GM11168 (cell line): ENCODE data around the gene DTWD2.

Experiments
- in situ Hi-C: fragments of 300-500 bp; cut with MboI; formaldehyde crosslinking; loops from one replicate; pipeline ENCODE4 v1.12.0; 2022; ENCODE audit warnings: low sequenced_read_pairs; ENCODE audit not compliant: unreplicated experiment

DTWD2 gene

GRCh38 chr5:118793091-118793490 lies 195.3 kb downstream of the DTWD2 start:
- in situ Hi-C loops: no loop called here

- in situ Hi-C loops: no loop called here
Observed at GRCh38 chr5:118791926-118792734, 196.2 kb downstream of the DTWD2 start.

- in situ Hi-C loops: no loop called here
Observed at GRCh38 chr5:118789366-118789765, 199.0 kb downstream of the DTWD2 start.

- in situ Hi-C loops: no loop called here
Observed at GRCh38 chr5:118788351-118788750, 200.0 kb downstream of the DTWD2 start.
